Keratinocyte (primary cell): Measurements from ENCODE around the gene SUN2.
"Not testable (repeated sequence)": the region's sequence is repeated elsewhere in the genome, so short reads cannot be mapped to it uniquely, and the experiment has no call there.

ENCODE experiments used
- CTCF ChIP-seq, 3 experiments: IDR thresholded peaks in 1 of 3; conservative IDR thresholded peaks in 1 of 3; optimal IDR thresholded peaks in 1 of 3; 2 replicates in 2 of 3; 3 replicates in 1 of 3; pipeline versions ENCODE3 to v1.5.1; 2011; ENCODE audit warnings: low read length in 3 of 3, mild to moderate bottlenecking in 3 of 3, moderate library complexity in 2 of 3, control low read depth in 1 of 3, inconsistent platforms in 1 of 3; ENCODE audit not compliant: insufficient read depth in 2 of 3; ENCODE audit errors: extremely low read depth in 1 of 3
- EZH2 ChIP-seq: IDR thresholded peaks from one replicate; pipeline ENCODE4 v1.6.1; 2012; ENCODE audit warnings: inconsistent platforms, mild to moderate bottlenecking, low read length, moderate library complexity

GRCh38 chr22:38805041-38805593 lies 49.3 kb upstream of the SUN2 start:
- TF ChIP-seq CTCF (optimal IDR thresholded peaks at IDR 0.05 in 1 of 3, IDR thresholded peaks at IDR 0.05 in 1 of 3, conservative IDR thresholded peaks at IDR 0.05 in 1 of 3; ENCODE audit: extremely low read depth in 1 of 3, insufficient read depth in 2 of 3, low read length in 3 of 3); EZH2: not testable (repeated sequence)
